OCI-LY3 (cell line): ENCODE measurements around the gene CDK5R1.

ENCODE experiments used
- H2AFZ ChIP-seq: fragments of 200-600, 300-600 bp; shearing (Covaris generic); 2 replicates; pipeline ENCODE4 v1.6.0; 2014; ENCODE audit warnings: antibody characterized with exemption, low read depth, low read length
- H3K27ac ChIP-seq: fragments of 200-600, 300-600 bp; sonication (generic); 2 replicates; pipeline ENCODE4 v1.5.1; 2014; ENCODE audit warnings: mild to moderate bottlenecking, low read length, moderate library complexity, mixed read lengths
- H3K27me3 ChIP-seq: fragments of 200-600, 300-600 bp; sonication (generic); 2 replicates; pipeline ENCODE4 v1.6.1; 2014; ENCODE audit warnings: low read depth, low read length, mixed read lengths
- H3K36me3 ChIP-seq: fragments of 200-600, 300-600 bp; sonication (generic); replicated peaks from 2 replicates; pipeline ENCODE3; 2014; ENCODE audit warnings: low read depth, low read length, mixed read lengths
- H3K4me1 ChIP-seq: fragments of 300-600, 200-600 bp; sonication (generic); 2 replicates; pipeline ENCODE4 v1.6.1; 2014; ENCODE audit warnings: low read length, mixed read lengths
- H3K4me2 ChIP-seq: fragments of 200-600, 300-600 bp; sonication (generic); 2 replicates; pipeline ENCODE4 v1.6.1; 2014; ENCODE audit warnings: low read length, mixed read lengths
- H3K4me3 ChIP-seq: fragments of 300-600, 200-600 bp; sonication (generic); 2 replicates; pipeline ENCODE4 v1.5.1; 2014; ENCODE audit warnings: antibody characterized with exemption, mild to moderate bottlenecking, low read length, moderate library complexity
- H3K79me2 ChIP-seq: fragments of 300-600, 200-600 bp; shearing (Covaris generic); 2 replicates; pipeline ENCODE4 v1.6.1; 2014; ENCODE audit warnings: mild to moderate bottlenecking, low read length, mixed read lengths
- H3K9ac ChIP-seq: fragments of 300-600, 200-600 bp; shearing (Covaris generic); 2 replicates; pipeline ENCODE4 v1.6.0; 2014; ENCODE audit warnings: mild to moderate bottlenecking, low read length, moderate library complexity
- H3K9me3 ChIP-seq: fragments of 200-600, 300-600 bp; shearing (Covaris generic); 2 replicates; pipeline ENCODE4 v1.6.1; 2014; ENCODE audit warnings: low read length, mixed read lengths; ENCODE audit not compliant: insufficient read depth
- H4K20me1 ChIP-seq: fragments of 200-600, 300-600 bp; sonication (generic); 2 replicates; pipeline ENCODE4 v1.6.1; 2016; ENCODE audit warnings: low read length, mixed read lengths; ENCODE audit not compliant: insufficient read depth
- CTCF ChIP-seq: fragments of 200-600, 300-600 bp; sonication (generic); IDR thresholded peaks from 2 replicates; pipeline ENCODE4 v1.5.1; 2014; ENCODE audit warnings: antibody characterized with exemption, low read length, low read depth
- EZH2phosphoT487 ChIP-seq: fragments of 200-600 bp; shearing (Covaris generic); IDR thresholded peaks from 2 replicates; pipeline ENCODE4 v1.6.1; 2018; ENCODE audit warnings: antibody characterized with exemption, mixed run types, low read depth

The CDK5R1 gene

DNA sequence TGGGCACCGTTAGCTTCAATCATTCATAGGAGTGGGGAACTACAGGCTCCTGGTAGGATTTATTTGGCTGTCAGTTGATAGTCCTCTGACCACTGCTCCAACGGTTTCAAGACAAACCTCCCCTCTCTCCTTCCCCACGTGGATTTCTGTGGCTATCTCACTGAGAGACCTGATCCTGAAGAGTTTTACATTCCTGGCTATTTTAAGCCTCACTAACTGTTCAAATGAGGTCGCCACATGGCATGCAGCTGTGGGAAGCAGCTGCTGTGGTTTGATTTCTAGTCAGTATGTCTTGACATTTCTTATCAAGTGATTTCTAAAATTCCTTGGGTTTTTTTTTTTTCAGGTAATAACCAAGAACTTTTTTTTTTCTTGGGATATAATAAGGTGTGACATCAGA is 38.3 kb downstream of the CDK5R1 start:
- H3K27me3 ChIP-seq: peaks cover 38% of the 10 kb centered on the region
- H3K9ac ChIP-seq: no peak overlapping the region
- H2AFZ ChIP-seq: no peak overlapping the region
- TF ChIP-seq CTCF: no peak
- no peak for TF ChIP-seq EZH2phosphoT487
- H3K9me3 ChIP-seq: no peaks in the 10 kb centered on the region
- no peak overlapping the region for H3K27ac ChIP-seq
- peaks cover 12% of the 10 kb centered on the region for H3K36me3 ChIP-seq
- peak overlapping the region; percentile 98 for H3K4me2 ChIP-seq
- peaks cover 49% of the 10 kb centered on the region for H3K4me1 ChIP-seq
- peaks cover 34% of the 10 kb centered on the region for H4K20me1 ChIP-seq
- no peak overlapping the region for H3K4me3 ChIP-seq
- H3K79me2 ChIP-seq: no peaks in the 10 kb centered on the region

GRCh38 chr17:32527146-32527545 is 40.4 kb downstream of the CDK5R1 start:
- Histone ChIP-seq H3K27ac (no peak overlapping the region), H3K27me3 (peaks cover 25% of the 10 kb centered on the region), H3K4me1 (peaks cover 32% of the 10 kb centered on the region), H3K79me2 (no peaks in the 10 kb centered on the region), H4K20me1 (peaks cover 22% of the 10 kb centered on the region), H3K4me2 (no peak overlapping the region), H3K9me3 (no peaks in the 10 kb centered on the region), H3K4me3 (no peak overlapping the region), H2AFZ (no peak overlapping the region), H3K36me3 (peaks cover 11% of the 10 kb centered on the region), H3K9ac (no peak overlapping the region)
- no peak for TF ChIP-seq EZH2phosphoT487
- TF ChIP-seq CTCF: no peak

DNA sequence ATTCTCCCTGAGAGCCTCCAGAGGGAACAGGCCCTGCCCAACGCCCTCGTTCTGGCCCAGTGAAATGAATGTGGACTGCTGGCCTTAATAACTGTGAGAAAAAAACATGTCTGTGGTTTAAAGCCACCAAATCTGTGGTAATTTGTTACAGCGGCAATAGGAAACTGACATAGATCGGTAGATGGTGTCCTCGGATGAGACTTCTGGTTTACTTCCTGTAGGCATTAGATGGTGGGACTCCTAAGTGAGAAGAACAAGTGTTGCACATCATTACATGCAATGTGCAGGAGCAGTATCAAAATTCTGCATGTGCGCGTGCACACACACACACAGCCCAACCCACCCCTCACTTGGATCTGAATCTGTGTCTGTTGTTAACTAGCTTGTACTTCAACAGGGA is 42.0 kb downstream of the CDK5R1 start:
- Histone ChIP-seq H3K4me2 (no peak overlapping the region), H3K27ac (no peak overlapping the region), H3K9ac (no peak overlapping the region), H3K9me3 (no peaks in the 10 kb centered on the region), H3K36me3 (peaks cover 12% of the 10 kb centered on the region), H2AFZ (no peak overlapping the region), H3K27me3 (peaks cover 21% of the 10 kb centered on the region), H4K20me1 (peaks cover 15% of the 10 kb centered on the region), H3K79me2 (no peaks in the 10 kb centered on the region), H3K4me3 (no peak overlapping the region), H3K4me1 (peaks cover 17% of the 10 kb centered on the region)
- TF ChIP-seq EZH2phosphoT487 (no peak), CTCF (no peak)

DNA sequence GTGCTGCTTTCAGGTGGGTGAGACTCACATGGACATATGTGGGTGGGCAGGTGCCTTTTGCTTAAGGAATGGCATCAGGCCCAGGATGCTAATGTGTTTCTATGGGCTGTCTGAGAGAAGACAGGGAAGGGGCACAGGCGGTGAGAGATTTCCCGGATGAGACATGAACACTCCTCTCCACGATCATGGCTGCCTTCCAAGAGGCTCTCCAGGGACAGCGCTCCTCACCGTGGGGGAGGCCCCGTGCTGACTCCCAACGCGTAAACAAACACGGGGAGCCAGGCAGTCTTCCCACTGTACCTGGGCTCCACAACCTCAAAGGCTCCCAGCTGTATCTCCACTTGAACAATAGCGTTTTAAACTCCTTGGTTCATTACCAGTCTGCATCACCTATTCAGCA is 42.8 kb downstream of the CDK5R1 start:
- H3K4me1 ChIP-seq: peaks cover 9% of the 10 kb centered on the region
- TF ChIP-seq CTCF (no peak), EZH2phosphoT487 (no peak)
- H2AFZ ChIP-seq: no peak overlapping the region
- no peak overlapping the region for H3K4me2 ChIP-seq
- no peak overlapping the region for H3K27ac ChIP-seq
- peaks cover 12% of the 10 kb centered on the region for H3K36me3 ChIP-seq
- no peak overlapping the region for H3K4me3 ChIP-seq
- H3K9me3 ChIP-seq: no peaks in the 10 kb centered on the region
- no peak overlapping the region for H3K9ac ChIP-seq
- peaks cover 21% of the 10 kb centered on the region for H3K27me3 ChIP-seq
- H3K79me2 ChIP-seq: no peaks in the 10 kb centered on the region
- H4K20me1 ChIP-seq: peaks cover 13% of the 10 kb centered on the region; the same call in 1 of the 2 replicates
